Measurements from ENCODE around the gene GALNT5.

GALNT5 gene

DNA sequence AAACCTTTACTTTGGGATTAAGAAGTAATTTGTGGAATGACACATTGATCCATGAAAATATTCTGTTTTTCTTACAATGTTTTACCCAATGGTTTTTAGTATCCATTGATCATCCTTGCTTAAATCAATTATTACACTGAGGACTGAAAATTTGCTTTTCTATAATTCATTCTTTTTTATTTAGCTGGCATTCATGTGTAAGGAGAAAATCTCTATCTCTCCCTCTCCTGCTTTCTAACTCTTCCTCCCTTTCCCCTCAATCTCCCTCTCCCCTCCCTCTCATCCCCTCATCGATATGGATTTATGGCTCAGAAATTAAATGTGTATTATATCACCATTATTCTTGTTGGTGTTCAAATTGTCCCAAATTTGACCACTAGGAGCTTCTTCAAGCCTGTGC is 29.7 kb downstream of the GALNT5 start:
- no peak for DNase-seq (ENCODE audit: low spot score)

DNA sequence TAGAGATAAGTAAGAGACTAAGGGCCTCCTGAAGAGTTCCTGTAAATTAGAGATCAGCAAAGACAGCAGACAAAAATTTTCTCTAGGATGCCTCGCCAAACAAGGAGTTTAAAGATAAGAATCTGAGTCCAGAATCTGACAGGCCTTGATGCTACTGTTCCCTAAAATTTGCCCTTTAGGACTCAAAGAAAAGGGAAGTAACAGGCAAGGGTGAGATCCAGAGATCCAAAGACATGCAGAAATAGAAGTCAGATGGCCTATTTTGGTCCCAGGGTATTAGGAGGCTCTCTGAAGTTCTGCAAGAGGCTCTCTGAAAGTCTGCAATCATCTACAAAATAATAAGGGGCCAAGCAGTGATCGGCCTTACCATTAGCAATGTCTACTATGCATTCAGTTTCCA is 33.0 kb downstream of the GALNT5 start:
- no peak for DNase-seq (ENCODE audit: low spot score)

DNA sequence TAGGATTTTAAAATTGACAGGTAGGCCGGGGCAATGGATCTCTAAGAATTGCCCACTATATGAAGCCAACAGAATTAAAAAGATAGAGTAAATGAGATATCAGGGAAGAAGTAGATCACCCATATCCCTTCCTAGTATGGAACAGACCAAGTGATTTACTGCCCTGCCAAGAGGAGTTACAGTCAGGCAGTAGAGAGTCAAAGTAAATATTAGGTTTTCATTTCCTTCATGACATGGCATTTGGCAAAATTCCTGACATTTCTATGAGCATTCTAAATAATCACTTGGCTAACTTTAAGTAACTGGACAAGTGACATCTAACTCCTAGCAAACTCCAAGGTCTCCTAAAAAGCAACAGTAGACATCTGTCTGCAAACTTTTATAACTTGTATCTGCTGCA is 33.5 kb downstream of the GALNT5 start:
- no peak for DNase-seq (ENCODE audit: low spot score)

DNA sequence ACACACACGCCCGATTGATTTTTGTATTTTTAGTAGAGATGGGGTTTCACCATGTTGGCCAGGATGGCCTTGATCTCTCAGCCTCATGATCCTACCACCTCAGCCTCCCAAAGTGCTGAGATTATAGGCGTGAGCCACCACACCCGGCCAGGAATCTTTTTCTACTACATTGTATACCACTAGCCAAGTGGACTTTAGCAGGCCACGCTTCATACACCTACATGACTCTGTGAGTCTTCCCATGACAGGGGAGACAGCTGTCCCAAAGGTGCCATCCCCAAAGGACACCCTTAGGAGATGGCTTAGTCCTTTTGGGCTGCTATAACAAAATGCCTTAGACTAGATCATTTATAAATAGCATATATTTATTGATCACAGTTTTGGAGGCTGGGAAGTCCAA is 35.3 kb downstream of the GALNT5 start:
- DNase-seq (ENCODE audit: low spot score): no peak

GRCh38 chr2:157296490-157296889 is 39.0 kb downstream of the GALNT5 start:
- DNase-seq (ENCODE audit: low spot score): no peak

- DNase-seq (ENCODE audit: low spot score): no peak
These were observed 39.5 kb downstream of the GALNT5 start for GRCh38 chr2:157296958-157297357.

DNA sequence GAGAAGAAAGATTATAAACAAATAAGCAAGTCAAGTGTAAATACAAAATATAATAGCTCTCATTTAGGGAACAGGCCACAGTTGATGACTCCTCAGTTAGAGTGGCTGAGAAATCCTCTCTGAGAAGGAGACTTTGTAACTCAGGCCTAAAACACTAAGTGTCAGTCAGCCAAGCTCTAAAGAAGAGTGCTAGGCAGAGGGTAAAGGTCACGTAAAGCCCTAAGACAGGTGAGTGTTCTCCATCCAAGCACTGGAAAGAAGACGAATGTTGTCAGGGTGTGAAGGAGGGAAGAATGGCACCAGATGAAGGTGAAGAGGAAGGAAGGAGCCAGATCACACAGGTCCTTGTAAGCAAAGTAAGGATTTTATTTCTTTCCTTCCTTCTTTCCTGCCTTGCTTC is 43.8 kb downstream of the GALNT5 start:
- DNase-seq (ENCODE audit: low spot score): no peak

DNA sequence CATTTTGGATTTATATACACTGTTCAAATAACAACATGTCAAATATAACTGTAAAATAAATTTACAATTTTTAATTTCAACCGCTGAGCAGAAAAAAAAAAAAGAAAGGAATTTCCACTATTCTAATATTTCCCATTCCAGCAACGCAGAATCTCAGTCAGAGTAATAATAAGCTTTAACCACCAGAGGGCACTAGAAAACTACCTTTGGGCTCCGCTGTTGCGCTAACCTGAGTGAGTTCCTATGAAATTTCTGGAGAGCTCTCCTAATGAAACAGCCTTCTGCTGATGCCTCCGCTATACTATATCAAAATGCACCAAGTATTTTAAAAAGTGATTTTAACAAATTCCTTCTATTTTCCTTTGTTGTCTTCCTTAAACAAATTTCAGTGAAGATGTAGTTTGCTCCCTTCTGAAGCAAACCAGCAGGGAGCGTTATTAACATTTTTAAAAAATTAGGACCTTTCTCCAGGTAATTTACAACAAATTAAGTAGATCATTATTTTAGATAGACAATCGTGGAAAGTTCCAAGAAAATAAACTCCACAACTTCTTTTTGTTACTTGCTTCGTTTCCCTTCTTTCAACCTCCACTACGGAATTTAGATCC is 45.1 kb downstream of the GALNT5 start:
- no peak for DNase-seq (ENCODE audit: low spot score)

- DNase-seq (ENCODE audit: low spot score): no peak
These were observed 46.1 kb downstream of the GALNT5 start for GRCh38 chr2:157303612-157304011.

GRCh38 chr2:157304811-157305722 is 47.6 kb downstream of the GALNT5 start:
- no peak for DNase-seq (ENCODE audit: low spot score)

DNA sequence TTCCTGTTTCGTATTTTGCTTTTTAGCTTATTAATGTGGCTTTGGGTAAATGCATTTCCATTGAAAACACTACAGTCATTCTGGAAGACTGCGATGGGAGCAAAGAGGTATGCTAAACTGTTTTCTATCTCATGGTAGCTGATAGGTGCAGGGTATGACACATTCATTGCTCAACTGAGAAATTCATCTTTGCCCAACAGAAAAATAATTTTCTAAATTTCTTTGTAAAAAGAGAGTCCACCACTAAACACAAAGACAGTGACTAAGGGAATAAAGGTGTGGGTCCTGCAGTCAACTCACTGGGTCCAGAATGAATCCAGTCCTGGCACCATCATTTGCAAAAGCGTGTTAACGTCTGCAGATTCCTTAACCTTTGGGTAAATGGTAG is 48.2 kb downstream of the GALNT5 start:
- no peak for DNase-seq (ENCODE audit: low spot score)

DNA sequence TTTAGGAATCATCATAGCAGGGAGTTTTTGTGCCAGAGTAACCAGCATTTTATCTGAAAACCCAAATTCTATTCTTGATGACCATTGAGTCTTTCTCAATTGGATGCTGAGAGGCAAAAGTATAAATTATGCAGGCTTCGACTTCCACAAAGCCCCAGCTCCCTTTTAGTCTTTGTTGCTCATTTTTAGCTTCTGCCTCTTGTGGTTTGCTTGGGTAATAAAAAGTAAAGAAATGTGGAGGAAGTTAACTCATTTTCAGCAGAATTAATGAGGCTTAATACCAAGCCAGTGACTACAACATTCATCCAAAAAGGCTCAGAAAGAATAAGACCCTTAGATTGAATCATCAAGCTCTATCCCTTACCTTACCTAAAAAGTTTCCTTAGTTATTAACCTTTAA is 49.5 kb downstream of the GALNT5 start:
- DNase-seq (ENCODE audit: low spot score): no peak

DNA sequence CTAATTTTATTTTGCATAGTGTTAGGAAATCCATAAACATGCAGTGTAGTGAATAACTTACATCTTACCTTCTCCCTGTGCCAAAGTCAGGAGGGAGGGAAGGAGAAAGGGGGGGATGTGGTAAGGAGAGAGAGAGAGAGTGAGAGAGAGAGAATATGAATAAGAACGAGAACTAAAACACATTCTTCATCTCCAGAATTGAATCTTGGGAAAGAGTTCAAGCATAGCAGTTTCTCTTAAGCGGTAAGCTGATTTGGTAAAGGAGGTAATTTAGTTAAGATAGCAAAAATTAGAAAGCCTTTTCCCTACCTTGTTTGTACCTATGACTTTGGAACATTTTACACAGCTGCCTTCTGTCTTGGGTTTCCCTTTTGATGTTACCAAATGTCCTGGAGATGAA is 52.4 kb downstream of the GALNT5 start:
- no peak for DNase-seq (ENCODE audit: low spot score)

DNA sequence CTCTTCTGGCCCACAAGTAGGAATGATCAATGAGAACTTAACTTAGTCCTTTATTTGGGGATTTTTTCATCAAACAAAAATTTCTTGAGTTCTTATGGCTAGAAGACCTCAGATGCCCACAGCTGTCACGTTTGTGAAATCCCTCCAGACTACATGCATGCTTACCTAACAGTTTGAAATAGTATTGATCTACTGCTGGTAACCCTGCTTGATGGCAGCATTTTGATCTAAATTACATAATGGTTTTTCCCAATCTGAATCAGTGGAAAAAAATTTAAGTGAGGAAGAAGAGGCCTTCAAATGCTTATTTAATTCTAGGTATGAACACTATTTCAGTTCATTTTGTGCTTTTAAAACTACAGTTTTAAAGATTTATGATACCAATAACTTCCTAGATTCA is 54.2 kb downstream of the GALNT5 start:
- no peak for DNase-seq (ENCODE audit: low spot score)

DNA sequence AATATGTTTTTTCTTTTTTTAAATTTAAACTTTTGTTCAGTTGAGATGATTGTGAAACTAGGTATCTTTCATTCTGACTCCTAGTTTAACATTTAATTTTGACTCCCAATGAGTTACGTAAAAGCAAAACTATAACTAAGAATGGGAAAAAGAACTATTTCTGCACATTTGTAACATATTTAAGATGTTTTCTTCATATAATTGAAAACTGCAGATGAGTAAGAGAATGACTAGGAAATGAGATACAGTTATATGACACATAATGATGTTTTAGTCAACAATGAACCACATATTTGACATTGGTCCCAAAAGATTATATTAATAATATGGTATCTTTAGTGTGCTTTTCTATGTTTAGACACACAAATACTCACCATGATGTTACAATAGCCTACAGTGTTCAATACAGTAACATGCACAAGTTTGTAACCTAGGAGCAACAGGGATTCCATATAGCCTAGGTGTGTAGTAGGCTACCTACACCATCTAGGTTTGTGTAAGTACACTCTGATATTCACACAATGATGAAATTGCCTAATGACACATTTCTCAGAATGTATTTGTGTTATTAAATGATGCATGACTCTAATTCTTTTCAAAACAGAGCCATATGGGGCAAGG is 55.5 kb downstream of the GALNT5 start:
- DNase-seq (ENCODE audit: low spot score): no peak

- no peak for DNase-seq (ENCODE audit: low spot score)
These were observed 58.4 kb downstream of the GALNT5 start for GRCh38 chr2:157315901-157316300.

GRCh38 chr2:157318884-157319283 is 61.4 kb downstream of the GALNT5 start:
- DNase-seq (ENCODE audit: low spot score): no peak

- no peak for DNase-seq (ENCODE audit: low spot score)
These were observed 62.3 kb downstream of the GALNT5 start for GRCh38 chr2:157319795-157320194.

GRCh38 chr2:157320409-157320808 is 62.9 kb downstream of the GALNT5 start:
- DNase-seq (ENCODE audit: low spot score): no peak

- DNase-seq (ENCODE audit: low spot score): no peak
These were observed 64.0 kb downstream of the GALNT5 start for GRCh38 chr2:157321466-157321865.

- DNase-seq (ENCODE audit: low spot score): no peak
These were observed 64.9 kb downstream of the GALNT5 start for GRCh38 chr2:157322432-157322831.

DNA sequence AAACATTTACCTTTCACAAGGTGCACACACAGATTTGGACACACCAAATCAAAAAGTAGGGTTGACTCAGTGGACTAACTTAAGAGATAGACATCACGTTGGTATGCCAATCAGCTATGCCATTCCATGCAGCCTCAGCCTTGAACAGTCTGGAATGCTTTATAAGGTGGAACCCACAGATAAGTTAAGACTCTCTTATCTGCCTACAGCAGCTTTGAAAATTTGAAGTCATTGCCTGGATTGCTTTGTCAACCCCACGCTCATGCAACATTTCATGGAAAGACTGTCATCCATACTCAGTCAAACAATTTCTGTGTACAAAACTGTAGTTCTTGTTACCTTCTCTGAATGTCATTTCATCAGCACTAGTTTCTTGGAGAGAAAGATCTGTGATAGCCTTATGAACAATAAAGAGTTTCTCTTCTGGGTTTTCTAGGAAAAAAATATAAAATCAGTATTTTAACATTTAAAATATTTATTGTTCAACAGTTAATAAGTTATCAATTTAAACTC is 66.9 kb downstream of the GALNT5 start:
- DNase-seq (ENCODE audit: low spot score): no peak

GRCh38 chr2:157325786-157326185 is 68.3 kb downstream of the GALNT5 start, which contains the start of gene ERMN:
Gene ERMN, minus strand, starts transcription at chr2:157325824. Its CDS starts 182 bp downstream, at chr2:157325642.
- DNase-seq (ENCODE audit: low spot score): peak; percentile 60
